ENCODE results near the gene RNU4-1.

Gene RNU4-1

GRCh38 chr12:120317224-120318105 is 24.4 kb upstream of the RNU4-1 start (continued):
- TF ChIP-seq PRDM2 (tag by site-specific recombination; IDR thresholded peaks at IDR 0.05; ENCODE audit: borderline replicate concordance): no peak
- TF ChIP-seq, protein P1, sequence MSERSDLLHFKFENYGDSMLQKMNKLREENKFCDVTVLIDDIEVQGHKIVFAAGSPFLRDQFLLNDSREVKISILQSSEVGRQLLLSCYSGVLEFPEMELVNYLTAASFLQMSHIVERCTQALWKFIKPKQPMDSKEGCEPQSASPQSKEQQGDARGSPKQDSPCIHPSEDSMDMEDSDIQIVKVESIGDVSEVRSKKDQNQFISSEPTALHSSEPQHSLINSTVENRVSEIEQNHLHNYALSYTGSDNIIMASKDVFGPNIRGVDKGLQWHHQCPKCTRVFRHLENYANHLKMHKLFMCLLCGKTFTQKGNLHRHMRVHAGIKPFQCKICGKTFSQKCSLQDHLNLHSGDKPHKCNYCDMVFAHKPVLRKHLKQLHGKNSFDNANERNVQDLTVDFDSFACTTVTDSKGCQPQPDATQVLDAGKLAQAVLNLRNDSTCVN (tag by site-specific recombination; optimal IDR thresholded peaks at IDR 0.05): peak; percentile 30
- no peak for TF ChIP-seq ZNF785 (tag by site-specific recombination; IDR thresholded peaks at IDR 0.05)
- TF ChIP-seq ZSCAN5A (tag by site-specific recombination; IDR thresholded peaks at IDR 0.05): no peak
- peak; percentile 5; the same call in 1 of the 2 replicates for TF ChIP-seq KLF1 (tag by site-specific recombination; IDR thresholded peaks at IDR 0.05)
- peak; percentile 99 for TF ChIP-seq CTCF (tag by site-specific recombination; IDR thresholded peaks at IDR 0.05)
- no peak for TF ChIP-seq REST (tag by site-specific recombination; IDR thresholded peaks at IDR 0.05)
- peak; percentile 35 for TF ChIP-seq ZNF501 (tag by site-specific recombination; IDR thresholded peaks at IDR 0.05)
- no peak for TF ChIP-seq ZNF148 (tag by site-specific recombination; IDR thresholded peaks at IDR 0.05; ENCODE audit: borderline replicate concordance)
- TF ChIP-seq ZNF404 (tag by site-specific recombination; IDR thresholded peaks at IDR 0.05): no peak
- TF ChIP-seq ZNF362 (tag by site-specific recombination; IDR thresholded peaks at IDR 0.05): no peak
- TF ChIP-seq SP2 (tag by site-specific recombination; IDR thresholded peaks at IDR 0.05): peak; percentile 95
- peak; percentile 51; the same call in 1 of the 2 replicates for TF ChIP-seq ZNF24 (tag by site-specific recombination; IDR thresholded peaks at IDR 0.05)
- no peak for TF ChIP-seq ZNF114 (tag by site-specific recombination; IDR thresholded peaks at IDR 0.05)
- TF ChIP-seq ZBTB10 (tag by site-specific recombination; IDR thresholded peaks at IDR 0.05): peak; percentile 95
- no peak for TF ChIP-seq ZNF184 (tag by site-specific recombination; IDR thresholded peaks at IDR 0.05)
